ENCODE results near the gene ADGRL2.

Gene ADGRL2

GRCh38 chr1:81805537-81806431 lies 5.0 kb downstream of the ADGRL2 start:
- no peak for DNase-seq (ENCODE audit: low read depth in 2 of 2)

- DNase-seq (ENCODE audit: low read depth in 2 of 2) = no peak
Observed at GRCh38 chr1:81806432-81806770, 5.7 kb downstream of the ADGRL2 start.

DNA sequence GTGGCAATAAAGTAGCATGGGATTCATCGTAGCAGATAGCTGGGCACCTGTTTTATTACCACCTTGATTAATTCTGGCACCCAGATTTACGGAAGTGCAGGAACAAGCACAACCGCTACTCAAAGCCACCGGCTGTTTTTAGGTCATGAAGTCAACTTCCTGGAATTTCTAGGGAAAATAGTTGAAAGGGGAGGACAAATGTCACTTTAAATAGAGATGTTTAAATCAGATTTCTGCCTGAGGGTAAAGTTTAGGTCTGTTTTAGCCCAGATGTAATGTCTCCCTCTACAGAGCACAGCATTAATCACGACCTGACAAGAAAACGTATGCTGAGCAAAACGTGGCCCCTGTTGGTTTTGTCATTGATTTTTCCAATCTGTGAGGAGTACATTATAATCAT lies 8.0 kb downstream of the ADGRL2 start:
- DNase-seq (ENCODE audit: low read depth in 2 of 2) = no peak

DNA sequence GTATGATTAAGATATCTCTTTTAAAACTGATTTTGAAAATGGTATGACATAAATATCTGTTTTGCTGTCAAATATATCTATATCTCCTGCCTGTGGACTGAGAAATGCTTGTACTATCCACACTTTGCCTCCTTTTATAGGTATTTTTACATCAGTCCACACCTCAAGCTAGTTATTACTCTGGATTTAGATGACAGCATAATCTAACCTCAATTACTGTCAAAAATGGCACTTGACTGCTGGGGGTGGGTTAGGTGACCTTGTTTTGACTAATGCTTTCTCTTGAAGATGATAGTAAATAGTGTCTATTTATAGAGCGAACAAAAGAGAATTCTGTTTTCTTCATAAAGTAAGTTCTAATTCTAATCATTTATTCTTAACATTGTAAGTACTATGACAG lies 9.1 kb downstream of the ADGRL2 start:
- no peak for DNase-seq (ENCODE audit: low read depth in 2 of 2)

GRCh38 chr1:81811757-81812371 lies 11.1 kb downstream of the ADGRL2 start:
- DNase-seq (ENCODE audit: low read depth in 2 of 2) = no peak

DNA sequence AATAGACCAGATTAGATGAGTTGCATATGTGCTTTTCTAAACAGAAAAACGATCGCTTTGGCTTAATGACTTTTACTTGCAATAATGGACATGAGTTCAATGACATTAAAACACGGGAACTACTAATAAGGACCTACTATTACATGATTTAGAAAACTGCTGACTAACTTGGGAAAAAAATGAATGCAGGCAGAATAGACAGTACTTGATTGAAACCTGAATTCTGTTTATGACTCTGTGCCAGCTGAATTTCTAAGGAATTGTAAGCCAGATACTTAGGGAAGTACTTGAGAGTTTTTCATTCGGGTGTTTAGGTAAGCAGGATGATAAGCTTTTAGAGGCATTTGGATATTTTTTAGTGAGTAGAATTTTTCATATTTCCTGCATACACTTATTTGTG lies 12.0 kb downstream of the ADGRL2 start:
- no peak for DNase-seq (ENCODE audit: low read depth in 2 of 2)

DNA sequence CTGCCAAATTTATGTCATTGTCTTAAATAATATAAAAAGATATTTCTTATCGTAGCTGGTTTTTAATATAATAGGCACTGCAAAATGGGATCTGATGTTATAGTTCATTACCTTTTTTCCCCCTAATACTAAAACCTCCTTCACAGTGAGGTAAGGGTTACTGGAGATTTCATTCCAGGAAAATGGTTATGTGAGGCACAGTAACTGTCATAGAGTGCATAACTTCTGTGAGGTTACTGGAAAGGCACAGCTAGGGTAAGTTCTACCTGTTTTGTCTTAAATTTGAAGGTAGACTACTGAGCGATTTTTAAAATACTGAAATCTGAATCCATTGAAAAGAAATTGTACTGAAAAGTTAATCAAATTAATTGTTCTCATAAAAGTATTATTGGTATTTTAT lies 13.0 kb downstream of the ADGRL2 start:
- DNase-seq (ENCODE audit: low read depth in 2 of 2) = no peak

GRCh38 chr1:81819613-81820012 lies 18.9 kb downstream of the ADGRL2 start:
- no peak for DNase-seq (ENCODE audit: low read depth in 2 of 2)

GRCh38 chr1:81820765-81821164 lies 20.0 kb downstream of the ADGRL2 start:
- DNase-seq (ENCODE audit: low read depth in 2 of 2) = no peak

DNA sequence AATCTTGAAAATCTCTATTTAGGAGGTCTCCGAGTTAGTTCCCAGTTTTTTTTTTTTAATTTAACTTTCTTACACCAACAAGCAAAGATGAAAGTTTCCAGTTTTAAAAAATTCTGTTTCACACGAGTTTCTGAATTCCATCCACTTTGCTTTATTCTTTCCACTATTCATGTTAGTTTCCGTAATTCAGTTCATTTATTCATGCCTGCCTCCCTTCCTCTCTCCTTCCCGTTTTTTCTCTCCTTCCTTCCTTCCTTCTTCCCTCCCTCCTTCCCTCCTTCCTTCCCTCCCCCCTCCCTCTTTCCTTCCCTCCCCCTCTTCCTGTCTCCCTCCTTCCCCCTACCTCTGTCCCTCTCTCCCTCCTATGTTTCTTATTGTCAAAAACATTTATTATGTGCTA lies 22.3 kb downstream of the ADGRL2 start:
- no peak for DNase-seq (ENCODE audit: low read depth in 2 of 2)

GRCh38 chr1:81824759-81825158 lies 24.0 kb downstream of the ADGRL2 start:
- no peak for DNase-seq (ENCODE audit: low read depth in 2 of 2)

DNA sequence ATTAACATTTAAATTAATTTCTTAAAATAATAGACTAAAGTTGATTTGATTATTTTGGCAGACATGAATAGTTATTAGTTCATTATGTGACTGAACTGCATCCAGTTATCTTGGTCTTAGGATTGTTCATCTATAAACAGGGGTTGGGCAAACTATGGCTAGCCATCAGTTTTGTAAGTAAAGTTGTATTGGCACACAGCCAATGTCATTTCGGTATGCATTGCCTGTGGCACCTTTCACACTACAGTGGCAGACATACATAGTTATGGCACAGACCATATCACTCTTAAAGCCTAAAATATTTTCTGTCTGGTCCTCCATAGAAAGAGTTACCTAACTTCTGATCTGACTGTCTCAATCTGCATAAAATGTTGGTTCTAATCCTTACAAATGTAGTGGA lies 27.2 kb downstream of the ADGRL2 start:
- DNase-seq (ENCODE audit: low read depth in 2 of 2) = no peak

- no peak for DNase-seq (ENCODE audit: low read depth in 2 of 2)
Observed at GRCh38 chr1:81832573-81832972, 31.8 kb downstream of the ADGRL2 start.

DNA sequence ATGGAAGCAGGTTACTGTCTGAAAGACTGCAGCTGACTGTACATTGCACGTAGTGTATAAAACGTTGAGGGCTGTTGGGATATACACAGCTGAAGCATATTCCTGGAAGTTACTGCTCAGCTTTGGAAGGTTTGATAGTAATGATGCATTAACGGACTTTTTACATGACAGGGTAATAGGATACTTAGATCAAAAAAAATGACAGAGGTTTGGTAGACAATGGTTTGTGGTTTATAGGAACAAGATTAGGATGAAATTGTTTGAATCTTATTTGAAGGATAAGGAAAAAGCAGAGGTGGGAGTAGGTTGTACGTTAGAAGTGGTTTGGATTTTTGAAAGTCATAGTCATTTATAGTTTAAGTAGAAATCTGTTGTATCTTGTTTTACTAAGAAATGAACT lies 33.0 kb downstream of the ADGRL2 start:
- DNase-seq (ENCODE audit: low read depth in 2 of 2) = no peak

- DNase-seq (ENCODE audit: low read depth in 2 of 2) = no peak
Observed at GRCh38 chr1:81834268-81834667, 33.5 kb downstream of the ADGRL2 start.

DNA sequence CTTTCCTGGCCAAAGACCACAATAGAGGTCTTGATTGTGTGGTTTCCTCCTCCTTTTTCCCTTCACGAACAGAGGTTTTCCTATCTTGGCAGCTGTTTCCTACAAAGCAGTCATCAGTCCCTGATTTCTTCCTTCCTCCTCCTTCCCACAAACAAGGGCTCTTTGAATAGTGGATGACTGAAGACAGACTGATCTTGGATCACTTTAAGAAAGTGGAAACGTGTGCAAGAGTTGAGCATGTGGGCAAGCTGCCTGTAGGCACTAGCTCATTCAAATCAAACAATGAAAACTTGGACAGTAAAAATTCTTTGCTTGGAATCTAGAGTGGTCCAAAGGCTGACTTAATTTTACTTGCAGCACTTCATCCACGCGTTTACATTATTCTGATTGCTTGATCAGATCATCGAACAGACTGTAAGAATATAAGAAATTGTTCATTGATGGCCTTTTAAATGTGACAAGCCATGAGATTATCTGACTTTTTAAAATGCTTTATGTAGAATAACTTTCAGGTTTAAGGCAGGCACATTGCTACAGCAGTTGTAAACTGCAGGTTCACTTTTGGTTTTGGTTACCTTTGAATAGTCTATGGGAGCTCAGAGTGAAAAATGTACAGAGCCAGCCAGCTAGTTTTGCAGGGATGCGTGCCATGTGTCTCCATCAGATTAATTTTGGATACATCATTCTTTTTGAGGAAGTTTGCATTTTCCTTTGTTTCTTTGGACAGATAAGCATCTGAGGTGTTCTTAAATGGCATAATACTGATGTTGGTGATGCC lies 34.4 kb downstream of the ADGRL2 start:
- no peak for DNase-seq (ENCODE audit: low read depth in 2 of 2)

GRCh38 chr1:81836007-81836626 lies 35.4 kb downstream of the ADGRL2 start:
- no peak for DNase-seq (ENCODE audit: low read depth in 2 of 2)

DNA sequence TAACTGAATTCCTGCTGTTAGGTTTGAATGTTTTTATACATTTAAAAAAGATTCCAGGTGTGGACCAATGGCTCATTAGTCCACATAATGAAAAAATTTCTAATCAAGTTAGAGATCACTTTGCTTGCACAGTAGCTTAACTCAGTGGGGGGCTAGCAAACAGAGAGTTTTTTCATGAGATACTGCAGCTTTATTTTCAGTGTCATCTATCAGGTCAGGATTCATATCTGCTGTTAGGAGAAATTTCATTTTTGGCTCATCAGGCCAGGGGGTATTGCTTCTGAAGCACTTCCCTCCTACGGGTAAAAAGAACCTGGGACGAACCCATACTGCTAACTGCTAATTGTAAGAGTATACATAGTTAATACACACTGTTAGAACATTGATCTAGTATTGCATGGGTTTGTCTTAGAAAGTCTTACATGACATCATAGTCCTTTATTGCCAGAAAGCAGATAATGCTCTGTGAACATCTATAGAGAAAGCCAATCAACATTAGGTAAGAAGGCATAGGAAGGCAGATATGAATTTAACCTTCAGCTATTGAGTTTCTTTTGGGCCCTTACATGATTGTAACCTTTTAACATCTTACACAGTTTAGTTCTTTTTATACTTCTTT lies 38.0 kb downstream of the ADGRL2 start:
- no peak for DNase-seq (ENCODE audit: low read depth in 2 of 2)

DNA sequence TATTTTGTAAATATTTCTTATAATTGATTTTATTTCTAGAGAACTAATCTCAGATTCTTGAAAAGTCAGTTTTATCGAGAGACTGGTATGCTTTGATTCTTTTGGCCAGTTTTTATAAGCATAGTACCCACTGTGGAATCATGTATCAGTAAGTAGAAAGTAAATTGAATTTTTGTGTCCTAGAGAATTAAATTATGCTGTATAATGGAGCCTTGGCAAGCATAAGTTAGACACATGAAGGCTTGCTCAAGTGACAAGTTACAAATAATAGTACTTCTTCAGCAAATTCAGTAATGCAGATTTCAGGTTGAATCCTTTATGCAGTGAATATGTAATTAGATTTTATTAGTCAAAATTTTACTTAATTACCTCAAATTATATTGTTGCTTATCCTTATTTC lies 40.1 kb downstream of the ADGRL2 start:
- no peak for DNase-seq (ENCODE audit: low read depth in 2 of 2)

GRCh38 chr1:81841795-81842194 lies 41.1 kb downstream of the ADGRL2 start:
- no peak for DNase-seq (ENCODE audit: low read depth in 2 of 2)

DNA sequence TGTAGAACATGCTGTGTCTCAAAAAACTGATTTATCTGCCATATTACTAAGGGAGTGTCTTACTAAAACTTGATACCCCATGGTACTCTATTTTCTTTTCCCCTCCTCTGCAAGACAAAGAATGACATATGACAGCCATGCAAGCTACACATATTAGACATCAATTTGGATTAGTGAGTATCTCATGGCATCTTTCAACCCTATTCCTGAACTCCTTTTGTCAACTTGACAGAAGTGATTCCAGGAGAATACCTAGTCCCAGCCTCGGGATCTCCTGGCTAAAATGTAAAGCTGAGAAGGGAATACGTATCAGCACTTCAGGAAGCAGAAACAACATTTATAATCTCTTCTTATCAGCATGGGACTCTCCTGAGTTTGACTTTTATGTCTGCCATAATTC lies 43.7 kb downstream of the ADGRL2 start:
- no peak for DNase-seq (ENCODE audit: low read depth in 2 of 2)

DNA sequence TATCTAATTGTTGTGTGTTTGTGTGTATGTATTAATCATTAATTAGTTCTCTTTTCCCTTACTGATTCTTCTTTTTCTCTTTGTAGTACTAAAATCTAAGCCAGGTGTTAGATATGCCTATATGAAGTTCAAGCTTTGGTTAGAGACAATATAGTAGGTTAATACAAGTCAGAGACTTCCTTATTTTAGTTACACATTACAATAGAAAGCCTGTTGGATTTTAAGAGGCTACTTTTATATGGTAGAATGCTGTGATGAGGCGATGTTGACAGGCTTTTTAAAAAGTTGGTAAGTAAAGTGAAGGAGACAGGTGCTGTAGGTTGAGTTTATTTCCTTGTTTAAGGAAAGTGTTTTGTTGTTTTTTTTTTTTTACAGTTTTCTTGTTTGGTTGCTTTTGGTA lies 45.9 kb downstream of the ADGRL2 start:
- DNase-seq (ENCODE audit: low read depth in 2 of 2) = no peak

All from stimulated activated CD8-positive, alpha-beta memory T cell treated with anti-CD3 and anti-CD28 coated beads, Interleukin-15, amount 100 ng/mL, for 48 hours (primary cell).